HEK293 (cell line): ENCODE data around the gene PRG2.

ENCODE experiments used
- CTCF ChIA-PET: fragments of 350-600 bp; formaldehyde crosslinking; extraction: SDS; loops from one replicate; lab custom pipeline; 2021; ENCODE audit warnings: antibody characterized with exemption; lab: Yijun Ruan, JAX
- POLR2A ChIA-PET: fragments of 300-600 bp; formaldehyde crosslinking; extraction: SDS; loops from one replicate; lab custom pipeline; 2020; ENCODE audit warnings: antibody characterized with exemption, inconsistent platforms; lab: Yijun Ruan, JAX
- H3K27ac ChIP-seq: fragments of 200-500 bp; sonication (Bioruptor generic); 2 replicates; pipeline ENCODE4 v1.5.1; 2014; ENCODE audit warnings: low read depth, low read length, control low read depth, inconsistent platforms; ENCODE audit errors: extremely low read depth
- H3K36me3 ChIP-seq, 2 experiments: fragments of 200-500 bp in 1 of 2; sonication (Bioruptor generic) in 1 of 2; 1 replicate in 1 of 2; 2 replicates in 1 of 2; pipeline ENCODE4 v1.5.1; 2014 to 2017; ENCODE audit warnings: inconsistent platforms in 2 of 2, low read length in 2 of 2; ENCODE audit not compliant: control insufficient read depth in 2 of 2, insufficient read depth in 1 of 2
- H3K4me1 ChIP-seq: fragments of 200-500 bp; sonication (Bioruptor generic); 2 replicates; pipeline ENCODE4 v1.5.1; 2014; ENCODE audit warnings: mild to moderate bottlenecking, low read length, inconsistent platforms; ENCODE audit not compliant: control insufficient read depth, insufficient read depth
- H3K4me3 ChIP-seq: 2 replicates; pipeline ENCODE4 v1.5.1; 2011; ENCODE audit warnings: low read depth, mild to moderate bottlenecking, control low read depth, low read length, moderate library complexity
- H3K9me3 ChIP-seq: fragments of 200-500 bp; sonication (Bioruptor generic); 2 replicates; pipeline ENCODE4 v1.5.1; 2014; ENCODE audit warnings: low read depth, low read length, inconsistent platforms; ENCODE audit not compliant: control insufficient read depth, insufficient read depth
- AEBP2 ChIP-seq: fragments of 450-650 bp; formaldehyde crosslinking; IDR thresholded peaks from 2 replicates; pipeline ENCODE4 v1.5.1; 2016; ENCODE audit warnings: missing biosample characterization, missing genetic modification characterization, borderline replicate concordance
- BCL11A ChIP-seq: fragments of 450-650 bp; formaldehyde crosslinking; IDR thresholded peaks from 2 replicates; pipeline ENCODE4 v1.5.1; 2016; ENCODE audit warnings: low read depth, missing biosample characterization, missing genetic modification characterization
- EGR2 ChIP-seq: fragments of 450-650 bp; formaldehyde crosslinking; IDR thresholded peaks from 2 replicates; pipeline ENCODE4 v1.5.1; 2016; ENCODE audit warnings: low read depth, missing biosample characterization, missing genetic modification characterization
- PRDM2 ChIP-seq: fragments of 450-650 bp; formaldehyde crosslinking; IDR thresholded peaks from 2 replicates; pipeline ENCODE4 v1.5.1; 2016; ENCODE audit warnings: missing biosample characterization, missing genetic modification characterization, borderline replicate concordance
- SCRT1 ChIP-seq: fragments of 450-650 bp; formaldehyde crosslinking; IDR thresholded peaks from 2 replicates; pipeline ENCODE4 v1.5.1; 2016; ENCODE audit warnings: missing biosample characterization, missing genetic modification characterization, borderline replicate concordance
- SETDB1 ChIP-seq: IDR thresholded peaks from one replicate; pipeline ENCODE4 v1.6.1; 2017; ENCODE audit warnings: mild to moderate bottlenecking, low read length, moderate library complexity, mixed read lengths; ENCODE audit not compliant: insufficient read length
- ZBTB1 ChIP-seq: fragments of 450-650 bp; formaldehyde crosslinking; IDR thresholded peaks from 2 replicates; pipeline ENCODE4 v1.5.1; 2016; ENCODE audit warnings: missing biosample characterization, missing genetic modification characterization
- ZBTB49 ChIP-seq: fragments of 450-650 bp; formaldehyde crosslinking; IDR thresholded peaks from 2 replicates; pipeline ENCODE4 v1.5.1; 2016; ENCODE audit warnings: missing biosample characterization, missing genetic modification characterization, low read depth
- ZNF280C ChIP-seq: fragments of 450-650 bp; formaldehyde crosslinking; IDR thresholded peaks from 2 replicates; pipeline ENCODE4 v1.5.1; 2016; ENCODE audit warnings: missing biosample characterization, missing genetic modification characterization
- ZNF311 ChIP-seq: fragments of 450-650 bp; formaldehyde crosslinking; IDR thresholded peaks from 2 replicates; pipeline ENCODE4 v1.5.1; 2017; ENCODE audit warnings: missing biosample characterization, missing genetic modification characterization, borderline replicate concordance
- ZNF362 ChIP-seq: fragments of 450-650 bp; formaldehyde crosslinking; IDR thresholded peaks from 2 replicates; pipeline ENCODE4 v1.5.1; 2016; ENCODE audit warnings: missing biosample characterization, missing genetic modification characterization
- ZNF488 ChIP-seq: fragments of 450-650 bp; formaldehyde crosslinking; IDR thresholded peaks from 2 replicates; pipeline ENCODE4 v1.5.1; 2016; ENCODE audit warnings: missing biosample characterization, missing genetic modification characterization
- ZNF510 ChIP-seq: fragments of 450-650 bp; formaldehyde crosslinking; IDR thresholded peaks from 2 replicates; pipeline ENCODE4 v1.5.1; 2018; ENCODE audit warnings: mild to moderate bottlenecking, missing genetic modification characterization, missing biosample characterization; ENCODE audit not compliant: insufficient replicate concordance
- ZNF571 ChIP-seq: fragments of 450-650 bp; formaldehyde crosslinking; IDR thresholded peaks from 2 replicates; pipeline ENCODE4 v1.5.0; 2017; ENCODE audit warnings: missing biosample characterization, missing genetic modification characterization
- ZNF596 ChIP-seq: fragments of 450-650 bp; IDR thresholded peaks from 2 replicates; pipeline ENCODE4 v1.5.0; 2018; ENCODE audit warnings: missing biosample characterization, mild to moderate bottlenecking, missing genetic modification characterization, moderate library complexity
- ZNF76 ChIP-seq: fragments of 450-650 bp; formaldehyde crosslinking; IDR thresholded peaks from 2 replicates; pipeline ENCODE4; 2016; ENCODE audit warnings: low read depth, missing biosample characterization, missing genetic modification characterization, borderline replicate concordance
- ZNF776 ChIP-seq: fragments of 450-650 bp; formaldehyde crosslinking; IDR thresholded peaks from 2 replicates; pipeline ENCODE4 v1.5.0; 2017; ENCODE audit warnings: missing biosample characterization, missing genetic modification characterization, borderline replicate concordance

The PRG2 gene

GRCh38 chr11:57353852-57354251, 36.6 kb downstream of the PRG2 start:
- no peak for TF ChIP-seq AEBP2 (tag by site-specific recombination)
- TF ChIP-seq EGR2 (tag by site-specific recombination), result no peak
- no peak for TF ChIP-seq ZBTB1 (tag by site-specific recombination)
- no peak for TF ChIP-seq ZNF596
- no peak for TF ChIP-seq ZNF488 (tag by site-specific recombination)
- no peak for TF ChIP-seq ZNF280C
- no peak for TF ChIP-seq PRDM2
- TF ChIP-seq SCRT1 (tag by site-specific recombination), result no peak
- no peak for TF ChIP-seq ZNF76 (tag by site-specific recombination)
- no peak for TF ChIP-seq ZNF571
- no peak for TF ChIP-seq ZNF311 (tag by site-specific recombination)
- TF ChIP-seq BCL11A (tag by site-specific recombination), result no peak
- TF ChIP-seq ZBTB49, result no peak
- no peak for TF ChIP-seq ZNF362
- TF ChIP-seq ZNF776 (tag by site-specific recombination), result no peak
- TF ChIP-seq SETDB1, result no peak
- no peak for TF ChIP-seq ZNF510 (tag by site-specific recombination)
- POLR2A ChIA-PET, result no interaction called here
- CTCF ChIA-PET, result interaction anchor here (1.1 to 3.1 kb wide), 3 partner anchors 8 to 291 kb away, joined by 3 to 13 read pairs (median 7); no protein-coding TSS in a partner anchor
- H3K9me3 ChIP-seq, result no peaks in the 10 kb centered on the region
- H3K27ac ChIP-seq, result no peak overlapping the region
- H3K36me3 ChIP-seq, result no peaks in the 10 kb centered on the region
- no peak overlapping the region for H3K4me3 ChIP-seq
- H3K4me1 ChIP-seq, result no peaks in the 10 kb centered on the region
